Fibroblast of lung (primary cell): ENCODE results near the gene GDF11. TPM values are rescaled to one million over a fixed set of nuclear protein-coding genes. Genes with fewer than 3 reads are reported as not detected.

ENCODE experiments used
- DNase-seq, 2 donors: peaks; one replicate each; pipeline versions ENCODE4 v3.0.0 to v3.0.0-alpha.2; 2010; ENCODE audit warnings: low read depth in 2 of 2
- H2AFZ ChIP-seq: 2 replicates; pipeline ENCODE4 v1.5.1; 2012; ENCODE audit warnings: low read length, control low read depth, inconsistent platforms
- H3K27ac ChIP-seq: 2 replicates; pipeline ENCODE4 v1.5.1; 2011; ENCODE audit warnings: low read length, control low read depth; ENCODE audit not compliant: insufficient read depth
- H3K27me3 ChIP-seq: 2 replicates; pipeline ENCODE4 v1.5.1; 2011; ENCODE audit warnings: mild to moderate bottlenecking, low read length; ENCODE audit not compliant: control insufficient read depth, insufficient read depth
- H3K36me3 ChIP-seq: 2 replicates; pipeline ENCODE4 v1.5.1; 2011; ENCODE audit warnings: low read length; ENCODE audit not compliant: control insufficient read depth, insufficient read depth
- H3K4me1 ChIP-seq: 2 replicates; pipeline ENCODE4 v1.5.1; 2011; ENCODE audit warnings: low read length; ENCODE audit not compliant: control insufficient read depth, insufficient read depth; ENCODE audit errors: extremely low read depth
- H3K4me2 ChIP-seq: 2 replicates; pipeline ENCODE4 v1.5.1; 2011; ENCODE audit warnings: low read length, control low read depth; ENCODE audit not compliant: insufficient read depth; ENCODE audit errors: extremely low read depth
- H3K4me3 ChIP-seq, 4 experiments: fragments of 200-600 bp in 1 of 4; sonication (generic) in 1 of 4; replicated peaks in 1 of 4; 2 replicates each; pipeline ENCODE4 v1.5.1; 2011 to 2016; ENCODE audit warnings: low read length in 4 of 4, low read depth in 3 of 4, mild to moderate bottlenecking in 3 of 4, control low read depth in 2 of 4, inconsistent platforms in 1 of 4, mixed read lengths in 1 of 4; ENCODE audit not compliant: insufficient read depth in 1 of 4; ENCODE audit errors: control extremely low read depth in 1 of 4
- H3K79me2 ChIP-seq: 2 replicates; pipeline ENCODE4 v1.5.1; 2012; ENCODE audit warnings: mild to moderate bottlenecking, low read length, inconsistent platforms; ENCODE audit not compliant: control insufficient read depth, insufficient read depth
- H3K9ac ChIP-seq: 2 replicates; pipeline ENCODE4 v1.5.1; 2011; ENCODE audit warnings: mild to moderate bottlenecking, low read length, control low read depth; ENCODE audit not compliant: insufficient read depth
- H3K9me3 ChIP-seq: 2 replicates; pipeline ENCODE4 v1.5.1; 2012; ENCODE audit warnings: low read depth, low read length; ENCODE audit not compliant: control insufficient read depth, insufficient read depth
- H4K20me1 ChIP-seq: 2 replicates; pipeline ENCODE4 v1.5.1; 2011; ENCODE audit warnings: low read length; ENCODE audit not compliant: control insufficient read depth, insufficient read depth; ENCODE audit errors: extremely low read depth
- EZH2 ChIP-seq: IDR thresholded peaks from 2 replicates; pipeline ENCODE4 v1.5.1; 2012; ENCODE audit warnings: low read length, control low read depth, mild to moderate bottlenecking; ENCODE audit errors: missing control alignments
- polyA plus RNA-seq, 2 donors: library from polyadenylated mRNA; depleted of rRNA in 1 of 2; stranded (reverse) in 1 of 2; unstranded in 1 of 2; fragments of >200 nt; gene quantifications; 2 replicates each; pipeline ENCODE4 v1.2.1, GENCODE V29; 2011 to 2012; ENCODE audit warnings: missing spikeins in 1 of 2
- total RNA-seq: library from RNA; depleted of rRNA; stranded (reverse); fragments of >200 nt; gene quantifications from 2 replicates; pipeline ENCODE4 v1.2.1, GENCODE V29; 2014
- TF ChIP-seq, protein P1 (sequence below), 2 donors: IDR thresholded peaks in 1 of 2; conservative IDR thresholded peaks in 1 of 2; 1 replicate in 1 of 2; 2 replicates in 1 of 2; pipeline ENCODE4 v1.5.1; 2011 to 2012; ENCODE audit warnings: low read length in 2 of 2, control low read depth in 1 of 2, inconsistent platforms in 1 of 2, low read depth in 1 of 2, mild to moderate bottlenecking in 1 of 2

The GDF11 gene
- total and polyA plus RNA-seq, 2 donors (not counting 1 experiment from before 2014, with no cell fraction given), result 4.3 to 9.4 TPM

- Histone ChIP-seq H3K9me3 (no peaks in the 10 kb centered on the region), H3K79me2 (no peaks in the 10 kb centered on the region), H3K27ac (no peak overlapping the region), H2AFZ (no peak overlapping the region), H3K4me1 (peaks cover 16% of the 10 kb centered on the region), H3K27me3 (no peaks in the 10 kb centered on the region), H3K4me2 (no peak overlapping the region), H3K9ac (no peak overlapping the region), H3K4me3 (no peak overlapping the region), H4K20me1 (no peaks in the 10 kb centered on the region), H3K36me3 (peaks cover 8% of the 10 kb centered on the region)
- no peak for TF ChIP-seq EZH2
- TF ChIP-seq, protein P1, sequence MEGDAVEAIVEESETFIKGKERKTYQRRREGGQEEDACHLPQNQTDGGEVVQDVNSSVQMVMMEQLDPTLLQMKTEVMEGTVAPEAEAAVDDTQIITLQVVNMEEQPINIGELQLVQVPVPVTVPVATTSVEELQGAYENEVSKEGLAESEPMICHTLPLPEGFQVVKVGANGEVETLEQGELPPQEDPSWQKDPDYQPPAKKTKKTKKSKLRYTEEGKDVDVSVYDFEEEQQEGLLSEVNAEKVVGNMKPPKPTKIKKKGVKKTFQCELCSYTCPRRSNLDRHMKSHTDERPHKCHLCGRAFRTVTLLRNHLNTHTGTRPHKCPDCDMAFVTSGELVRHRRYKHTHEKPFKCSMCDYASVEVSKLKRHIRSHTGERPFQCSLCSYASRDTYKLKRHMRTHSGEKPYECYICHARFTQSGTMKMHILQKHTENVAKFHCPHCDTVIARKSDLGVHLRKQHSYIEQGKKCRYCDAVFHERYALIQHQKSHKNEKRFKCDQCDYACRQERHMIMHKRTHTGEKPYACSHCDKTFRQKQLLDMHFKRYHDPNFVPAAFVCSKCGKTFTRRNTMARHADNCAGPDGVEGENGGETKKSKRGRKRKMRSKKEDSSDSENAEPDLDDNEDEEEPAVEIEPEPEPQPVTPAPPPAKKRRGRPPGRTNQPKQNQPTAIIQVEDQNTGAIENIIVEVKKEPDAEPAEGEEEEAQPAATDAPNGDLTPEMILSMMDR (conservative IDR thresholded peaks at IDR 0.05 in 1 of 2, IDR thresholded peaks at IDR 0.05 in 1 of 2; ENCODE audit: low read depth in 1 of 2, low read length in 2 of 2), result no peak
- no peak for DNase-seq
These were observed 4.0 kb downstream of the GDF11 start for GRCh38 chr12:55746913-55747231.

DNA sequence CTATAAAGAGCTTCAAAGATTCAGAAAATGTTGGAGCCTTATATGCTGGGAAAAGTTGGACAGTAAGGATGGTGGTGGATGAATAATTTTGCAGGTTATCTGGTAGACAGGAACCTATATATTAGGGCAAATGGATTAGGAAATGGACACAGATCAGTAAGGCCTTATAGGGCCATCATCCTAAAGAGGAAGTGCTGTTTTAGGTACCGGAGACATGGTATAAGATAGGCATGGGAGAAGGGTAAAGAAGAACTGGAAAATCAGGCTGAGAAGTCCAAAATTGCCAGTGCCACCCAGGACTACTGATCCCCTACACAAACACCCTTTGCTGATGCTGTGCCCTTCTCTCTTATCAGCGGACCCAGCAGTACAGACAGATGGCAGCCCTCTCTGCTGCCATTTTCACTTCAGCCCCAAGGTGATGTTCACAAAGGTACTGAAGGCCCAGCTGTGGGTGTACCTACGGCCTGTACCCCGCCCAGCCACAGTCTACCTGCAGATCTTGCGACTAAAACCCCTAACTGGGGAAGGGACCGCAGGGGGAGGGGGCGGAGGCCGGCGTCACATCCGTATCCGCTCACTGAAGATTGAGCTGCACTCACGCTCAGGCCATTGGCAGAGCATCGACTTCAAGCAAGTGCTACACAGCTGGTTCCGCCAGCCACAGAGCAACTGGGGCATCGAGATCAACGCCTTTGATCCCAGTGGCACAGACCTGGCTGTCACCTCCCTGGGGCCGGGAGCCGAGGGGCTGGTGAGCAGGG is 5.5 kb downstream of the GDF11 start:
- Histone ChIP-seq H3K9me3 (no peaks in the 10 kb centered on the region), H2AFZ (no peak overlapping the region), H3K27ac (no peak overlapping the region), H3K4me1 (peaks cover 16% of the 10 kb centered on the region), H3K27me3 (no peaks in the 10 kb centered on the region), H4K20me1 (no peaks in the 10 kb centered on the region), H3K9ac (no peak overlapping the region), H3K4me2 (no peak overlapping the region), H3K4me3 (no peak overlapping the region), H3K79me2 (no peaks in the 10 kb centered on the region), H3K36me3 (peaks cover 8% of the 10 kb centered on the region)
- TF ChIP-seq, protein P1 (conservative IDR thresholded peaks at IDR 0.05 in 1 of 2, IDR thresholded peaks at IDR 0.05 in 1 of 2; ENCODE audit: low read depth in 1 of 2, low read length in 2 of 2), result no peak
- TF ChIP-seq EZH2, result no peak
- no peak for DNase-seq

- H3K9ac ChIP-seq, result no peak overlapping the region
- TF ChIP-seq EZH2, result no peak
- TF ChIP-seq, protein P1 (conservative IDR thresholded peaks at IDR 0.05 in 1 of 2, IDR thresholded peaks at IDR 0.05 in 1 of 2; ENCODE audit: low read depth in 1 of 2, low read length in 2 of 2), result no peak
- no peak overlapping the region for H3K27ac ChIP-seq
- no peak for DNase-seq
- H3K27me3 ChIP-seq, result no peaks in the 10 kb centered on the region
- no peaks in the 10 kb centered on the region for H4K20me1 ChIP-seq
- H2AFZ ChIP-seq, result no peak overlapping the region
- no peak overlapping the region for H3K4me2 ChIP-seq
- H3K4me1 ChIP-seq, result no peaks in the 10 kb centered on the region
- no peaks in the 10 kb centered on the region for H3K9me3 ChIP-seq
- peaks cover 14% of the 10 kb centered on the region for H3K36me3 ChIP-seq
- no peaks in the 10 kb centered on the region for H3K79me2 ChIP-seq
- no peak overlapping the region for H3K4me3 ChIP-seq
These were observed 12.3 kb downstream of the GDF11 start for GRCh38 chr12:55755246-55755645.
